Glomerular endothelial cell (primary cell): ENCODE results near the gene FNDC8. TPM values are rescaled to one million over a fixed set of nuclear protein-coding genes. Genes with fewer than 3 reads are reported as not detected.
"Not testable (repeated sequence)": the region's sequence is repeated elsewhere in the genome, so short reads cannot be mapped to it uniquely, and the experiment has no call there.

Experiments
- DNase-seq: peaks from one replicate; pipeline ENCODE4 v3.0.0-alpha.2; 2011; ENCODE audit warnings: low read depth, low spot score; ENCODE audit errors: extremely low read depth
- total RNA-seq: library from RNA; depleted of rRNA; stranded (reverse); fragments of >200 nt; gene quantifications from 2 replicates; pipeline ENCODE4 v1.2.3, GENCODE V29; 2015

FNDC8 gene
- total RNA-seq, 1 donor from 2014 or later = not detected

DNA sequence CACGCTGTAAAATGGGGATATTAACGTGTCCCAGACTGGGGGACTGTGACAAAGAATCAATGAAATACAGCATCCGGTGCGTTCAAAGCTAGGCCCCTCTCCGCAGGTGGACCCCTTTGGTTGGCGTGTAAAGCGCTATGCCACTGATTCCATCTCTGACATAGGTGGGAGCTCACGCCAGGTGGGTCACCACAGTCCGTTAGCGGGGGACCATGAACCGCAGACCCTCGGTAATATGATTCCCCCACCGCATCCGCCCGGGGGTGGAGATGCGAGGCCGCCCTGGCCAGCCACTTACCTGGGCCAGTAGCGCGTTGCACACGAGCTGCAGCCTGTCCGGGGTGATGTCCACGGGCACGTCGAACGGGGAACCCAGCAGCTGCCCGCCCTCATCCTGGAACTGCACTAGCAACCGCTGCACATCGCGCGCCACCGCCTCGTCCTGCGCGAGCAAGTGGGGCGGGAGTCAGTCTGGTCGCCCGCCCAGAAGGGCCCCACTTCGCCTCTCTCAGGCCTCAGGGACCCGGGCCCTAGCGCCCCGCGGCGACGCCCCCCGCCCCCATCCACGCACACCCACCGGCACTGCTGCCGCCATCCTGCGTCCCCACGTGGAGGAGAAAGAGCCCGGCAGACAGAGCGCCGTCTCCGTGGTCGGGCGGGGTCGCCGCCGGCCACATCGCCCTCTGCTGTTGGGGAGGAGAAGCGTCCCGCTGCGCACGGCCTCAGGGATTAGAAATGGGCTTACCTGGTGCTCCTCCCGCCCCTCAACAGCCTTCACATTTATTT is 20.5 kb downstream of the FNDC8 start, which contains the start of gene NLE1:
Gene NLE1, minus strand, starts transcription at position 623 of the 786 bp plus-strand sequence. Its CDS starts 28 bp downstream, at position 595.
- DNase-seq = peak; percentile 20

DNA sequence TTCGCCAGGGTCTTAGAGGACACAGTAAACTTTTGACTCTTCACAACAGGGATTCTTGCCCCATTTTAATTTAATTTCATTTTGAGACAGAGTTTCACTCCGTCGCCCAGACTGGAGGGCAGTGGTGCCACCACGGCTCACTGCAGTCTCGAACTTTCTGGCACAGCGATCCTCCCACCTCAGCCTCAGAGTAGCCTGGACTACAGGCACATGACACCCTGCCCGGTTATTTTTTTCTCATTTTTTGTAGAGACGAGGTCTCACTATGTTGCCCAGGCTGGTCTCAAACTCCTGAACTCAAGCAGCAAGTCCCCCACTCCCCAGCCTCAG is 21.0 kb downstream of the FNDC8 start:
- DNase-seq = no peak

DNA sequence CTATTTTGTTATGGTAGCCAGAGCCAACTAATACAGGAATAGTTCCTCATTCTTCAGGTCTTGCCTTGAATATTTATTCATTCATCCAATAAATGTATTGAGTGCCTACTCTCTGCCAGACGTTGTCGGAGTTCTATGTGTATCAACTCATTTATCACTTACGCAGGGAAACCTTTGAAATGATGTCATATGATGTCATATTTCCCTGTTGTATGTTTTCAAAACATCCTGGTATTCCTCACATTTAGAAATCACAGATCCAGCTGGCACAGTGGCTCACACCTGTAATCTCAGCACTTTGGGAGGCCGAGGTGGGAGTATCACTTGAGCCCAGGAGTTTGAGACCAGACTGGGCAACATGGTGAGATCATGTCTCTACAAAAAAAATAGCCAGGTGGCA is 23.4 kb downstream of the FNDC8 start:
- no peak for DNase-seq

- no peak for DNase-seq
Observed at GRCh38 chr17:35146214-35146833, 24.9 kb downstream of the FNDC8 start.

GRCh38 chr17:35147375-35147905 is 26.0 kb downstream of the FNDC8 start, which contains the start of gene UNC45B:
UNC45B (plus strand) TSS chr17:35147817; CDS start chr17:35148264, 447 bp downstream.
- no peak for DNase-seq

DNA sequence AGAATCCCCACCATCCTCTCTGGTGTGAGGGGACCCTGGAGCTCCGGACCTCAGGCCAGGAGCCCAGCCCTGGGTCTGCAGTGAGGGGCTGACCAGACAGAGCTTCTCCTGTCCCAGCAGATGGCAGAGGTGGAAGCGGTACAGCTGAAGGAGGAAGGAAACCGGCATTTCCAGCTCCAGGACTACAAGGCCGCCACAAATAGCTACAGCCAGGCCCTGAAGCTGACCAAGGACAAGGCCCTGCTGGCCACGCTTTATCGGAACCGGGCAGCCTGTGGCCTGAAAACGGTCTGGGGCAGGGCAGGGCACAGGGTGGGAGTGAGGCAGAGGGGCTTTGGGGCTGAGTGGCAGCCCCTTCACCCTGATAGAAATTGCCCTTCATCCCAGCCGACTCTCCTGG is 26.7 kb downstream of the FNDC8 start:
- no peak for DNase-seq

GRCh38 chr17:35149941-35150340 is 28.5 kb downstream of the FNDC8 start:
- DNase-seq = no peak

DNA sequence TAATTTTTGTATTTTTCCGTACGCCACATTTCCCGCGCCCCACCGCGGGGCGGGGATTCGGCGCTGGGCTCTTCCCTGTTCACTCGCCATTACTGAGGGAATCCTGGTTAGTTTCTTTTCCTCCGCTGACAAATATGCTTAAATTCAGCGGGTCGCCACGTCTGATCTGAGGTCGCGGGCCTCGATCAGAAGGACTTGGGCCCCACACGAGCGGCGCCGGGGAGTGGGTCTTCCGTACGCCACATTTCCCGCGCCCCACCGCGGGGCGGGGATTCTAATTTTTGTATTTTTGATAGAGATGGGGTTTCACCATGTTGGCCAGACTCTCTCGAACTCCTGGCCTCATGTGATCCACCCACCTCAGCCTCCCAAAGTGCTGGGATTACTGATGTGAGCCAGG is 29.7 kb downstream of the FNDC8 start:
- not testable (repeated sequence) for DNase-seq

- DNase-seq = no peak
Observed at GRCh38 chr17:35152421-35153140, 31.2 kb downstream of the FNDC8 start.

GRCh38 chr17:35154196-35155165 is 33.1 kb downstream of the FNDC8 start:
- no peak for DNase-seq

GRCh38 chr17:35155246-35155645 is 33.8 kb downstream of the FNDC8 start:
- DNase-seq = no peak

DNA sequence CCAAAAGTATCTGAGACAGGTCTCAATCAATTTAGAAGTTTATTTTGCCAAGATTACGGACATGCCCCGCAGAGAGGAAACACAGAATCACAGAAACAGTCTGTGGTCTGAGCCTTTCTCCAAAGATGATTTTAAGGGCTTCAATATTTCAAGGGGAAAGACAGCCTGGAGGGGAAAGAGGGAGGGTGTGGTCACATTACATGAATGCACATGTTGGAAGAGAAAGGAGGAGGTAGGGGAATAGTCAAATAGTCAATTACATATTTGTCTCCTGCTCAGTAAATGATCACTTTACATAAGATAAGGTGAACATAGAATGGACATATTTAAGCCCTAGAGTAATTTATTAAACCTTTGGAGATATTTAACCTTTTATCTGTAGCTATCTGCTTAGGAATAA is 38.5 kb downstream of the FNDC8 start:
- DNase-seq = no peak

DNA sequence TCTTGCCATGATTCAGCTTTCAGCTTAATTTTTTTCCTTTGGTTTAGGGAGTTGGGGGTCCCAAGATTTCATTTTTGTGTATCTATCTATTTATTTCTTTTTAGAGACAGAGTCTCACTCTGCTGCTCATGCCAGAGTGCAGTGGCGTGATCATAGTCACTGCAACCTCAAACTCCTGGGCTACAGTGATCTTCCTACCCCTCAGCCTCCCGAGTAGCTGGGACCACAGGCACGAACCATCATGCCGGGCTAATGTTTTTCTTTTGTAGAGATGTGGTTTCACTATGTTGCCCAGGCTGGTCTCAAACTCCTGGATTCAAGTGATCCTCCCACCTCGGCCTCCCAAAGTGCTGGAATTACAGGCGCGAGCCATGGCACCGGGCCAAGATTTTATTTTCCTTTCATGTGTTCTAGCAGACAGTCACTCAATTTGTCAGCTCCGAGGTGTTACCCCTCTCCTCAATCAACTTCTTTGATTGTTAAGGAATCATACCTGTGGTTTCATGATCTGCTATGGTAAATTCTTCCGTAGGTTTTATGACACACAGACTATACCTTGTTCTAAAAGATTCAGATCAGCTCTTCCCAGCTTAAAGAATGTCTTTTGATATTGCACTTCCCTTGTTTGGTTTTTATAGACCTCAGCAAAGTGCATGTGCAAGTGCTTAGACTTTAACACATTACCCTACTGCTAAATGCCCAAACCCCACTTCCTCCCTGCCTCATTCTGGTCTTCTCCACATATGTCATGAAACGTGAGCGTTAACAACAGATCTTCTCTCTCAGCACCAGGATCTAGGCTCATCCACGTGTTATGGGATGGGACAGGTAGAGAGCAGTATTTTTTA is 39.2 kb downstream of the FNDC8 start:
- no peak for DNase-seq

- DNase-seq = no peak
Observed at GRCh38 chr17:35161281-35161761, 39.9 kb downstream of the FNDC8 start.

DNA sequence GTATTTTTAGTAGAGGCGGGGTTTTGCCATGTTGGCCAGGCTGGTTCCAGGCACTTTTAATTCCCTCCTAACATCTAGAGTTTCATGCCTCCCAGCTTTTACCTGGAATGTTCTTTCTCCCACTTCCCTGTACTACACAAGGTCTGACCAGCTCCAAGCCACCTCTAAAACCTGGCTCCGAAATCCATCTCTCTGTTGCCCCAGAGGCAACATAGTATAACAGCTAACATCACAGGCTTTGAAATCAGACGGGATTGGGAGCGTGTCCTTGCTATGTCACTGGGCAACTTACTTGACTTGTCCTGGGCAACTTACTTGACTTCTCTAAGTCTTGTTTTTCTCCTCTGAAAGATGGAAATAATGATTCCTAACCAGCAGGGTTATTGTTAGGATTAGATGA is 41.3 kb downstream of the FNDC8 start:
- no peak for DNase-seq

DNA sequence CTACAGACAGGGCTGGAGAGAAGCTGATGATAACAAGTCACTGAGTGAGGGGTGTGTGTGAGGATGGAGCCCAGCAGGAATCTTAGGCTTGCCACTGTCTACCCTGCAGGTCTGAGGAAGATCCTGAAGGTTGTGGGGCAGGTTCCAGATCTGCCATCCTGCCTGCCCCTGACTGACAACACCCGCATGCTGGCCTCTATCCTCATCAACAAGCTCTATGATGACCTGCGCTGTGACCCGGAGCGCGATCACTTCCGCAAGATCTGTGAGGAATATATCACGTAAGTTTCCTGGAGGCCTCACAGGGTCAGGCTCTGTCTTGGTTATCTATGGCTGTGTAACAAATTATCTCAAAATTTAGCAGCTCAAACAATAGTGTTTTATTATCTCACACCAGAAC is 42.5 kb downstream of the FNDC8 start:
- DNase-seq = no peak

GRCh38 chr17:35164716-35165115 is 43.3 kb downstream of the FNDC8 start:
- no peak for DNase-seq

DNA sequence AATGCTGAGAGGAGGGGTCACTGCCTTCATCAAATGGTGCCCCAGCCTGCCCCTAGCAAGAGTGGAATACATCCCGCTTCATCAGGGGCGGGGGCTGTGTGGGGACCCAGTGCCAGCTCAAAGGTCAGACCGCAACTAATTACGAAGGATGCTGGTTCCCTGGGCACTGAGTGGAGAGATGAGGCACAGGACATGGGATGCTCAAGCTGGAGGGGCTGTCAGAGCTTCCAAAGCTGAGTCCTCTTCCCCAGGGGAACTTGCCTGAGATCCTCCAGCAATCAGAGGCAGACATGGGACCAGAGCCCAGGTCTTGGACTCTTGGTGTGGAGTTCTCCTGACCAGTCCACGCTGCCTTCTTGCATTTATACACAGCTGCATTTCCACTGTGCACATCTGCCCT is 45.1 kb downstream of the FNDC8 start:
- no peak for DNase-seq

- no peak for DNase-seq
Observed at GRCh38 chr17:35167046-35167445, 45.6 kb downstream of the FNDC8 start.
